Measurements from ENCODE around the gene CPED1.
A peak's percentile ranks its signal among the peaks of the same experiment; 100 is the strongest.
"Not testable (repeated sequence)": the region's sequence is repeated elsewhere in the genome, so short reads cannot be mapped to it uniquely, and the experiment has no call there.

The CPED1 gene

GRCh38 chr7:120981888-120982615 is 6.5 kb upstream of the CPED1 start:
- DNase-seq (ENCODE audit: low read depth) = no peak

DNA sequence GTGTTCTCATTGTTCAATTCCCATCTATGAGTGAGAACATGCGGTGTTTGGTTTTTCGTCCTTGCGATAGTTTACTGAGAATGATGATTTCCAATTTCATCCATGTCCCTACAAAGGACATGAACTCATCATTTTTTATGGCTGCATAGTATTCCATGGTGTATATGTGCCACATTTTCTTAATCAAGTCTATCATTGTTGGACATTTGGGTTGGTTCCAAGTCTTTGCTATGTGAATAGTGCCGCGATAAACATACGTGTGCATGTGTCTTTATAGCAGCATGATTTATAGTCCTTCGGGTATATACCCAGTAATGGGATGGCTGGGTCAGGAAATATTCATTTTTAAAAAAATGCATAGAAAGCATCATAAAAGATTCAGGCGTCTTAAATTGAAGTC is 4.9 kb upstream of the CPED1 start:
- DNase-seq (ENCODE audit: low read depth) = not testable (repeated sequence)

DNA sequence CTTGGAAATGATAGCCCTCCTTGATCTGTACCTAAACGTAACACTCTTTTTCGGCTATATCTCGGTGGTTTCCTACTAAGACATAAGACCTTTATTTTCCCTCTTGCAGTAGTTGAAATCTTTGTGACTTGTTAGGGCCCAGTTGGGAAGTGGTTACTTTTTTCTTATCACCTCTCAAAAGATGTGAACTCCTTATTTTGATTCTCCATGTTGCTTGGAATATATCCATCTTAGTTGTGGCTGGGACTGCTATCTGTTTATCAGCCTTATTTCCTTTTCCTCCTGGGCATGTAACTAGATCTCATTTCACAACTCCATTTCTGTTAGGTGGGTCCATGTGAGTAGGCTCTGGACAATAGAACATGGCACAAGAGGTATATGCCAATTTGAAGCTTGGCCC is 4.1 kb upstream of the CPED1 start:
- no peak for DNase-seq (ENCODE audit: low read depth)

DNA sequence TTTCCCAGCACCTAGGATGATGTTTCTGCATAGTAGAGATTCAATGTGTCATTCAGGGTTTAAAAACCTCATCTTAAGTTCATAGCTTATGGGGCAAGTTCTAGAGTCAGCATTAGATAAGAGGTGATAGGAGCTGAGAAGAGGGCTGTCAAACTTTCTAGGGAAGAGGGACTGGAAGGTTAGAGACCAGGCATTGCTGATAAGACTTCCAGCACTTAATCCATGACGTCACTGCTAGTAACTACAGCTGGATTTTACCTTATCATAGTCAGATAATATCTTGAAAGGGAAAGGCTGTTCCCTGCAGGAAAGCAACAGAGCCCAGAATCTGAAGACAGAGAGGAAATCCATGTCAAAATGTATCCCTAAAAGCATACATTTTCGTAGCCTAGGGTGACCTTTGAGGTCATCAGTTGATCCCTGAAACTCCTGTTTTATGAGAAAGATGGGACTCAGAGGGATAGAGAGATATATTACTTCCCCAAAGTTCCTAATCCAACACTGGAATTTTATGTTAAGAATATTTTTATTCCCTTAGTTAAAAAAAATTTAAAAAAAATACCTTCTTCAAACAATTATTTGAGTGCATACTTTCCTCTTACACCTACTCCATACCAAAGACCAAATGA is 3.3 kb upstream of the CPED1 start:
- DNase-seq (ENCODE audit: low read depth) = no peak

- DNase-seq (ENCODE audit: low read depth) = no peak
Observed at GRCh38 chr7:120985839-120986238, 2.7 kb upstream of the CPED1 start.

GRCh38 chr7:120986650-120987049 is 1.9 kb upstream of the CPED1 start:
- DNase-seq (ENCODE audit: low read depth) = no peak

DNA sequence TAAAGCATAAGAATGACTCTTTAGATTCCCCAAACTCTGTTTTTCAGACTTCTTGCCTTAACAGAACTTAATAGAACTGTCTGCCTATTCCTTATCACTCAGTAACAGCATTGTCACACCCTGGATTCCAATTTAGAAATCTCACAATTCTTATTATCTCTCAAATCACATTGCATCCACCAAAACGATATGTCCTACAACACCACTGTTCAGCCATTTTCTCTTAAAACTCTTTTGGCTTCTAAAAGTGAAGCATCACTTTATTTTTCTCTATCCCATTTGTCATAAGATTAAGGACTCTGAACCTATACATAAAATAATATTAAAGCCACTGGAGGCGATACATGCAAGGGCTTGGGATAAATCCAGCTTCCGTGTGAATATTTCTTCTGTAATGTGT is 1.2 kb upstream of the CPED1 start:
- DNase-seq (ENCODE audit: low read depth) = no peak

DNA sequence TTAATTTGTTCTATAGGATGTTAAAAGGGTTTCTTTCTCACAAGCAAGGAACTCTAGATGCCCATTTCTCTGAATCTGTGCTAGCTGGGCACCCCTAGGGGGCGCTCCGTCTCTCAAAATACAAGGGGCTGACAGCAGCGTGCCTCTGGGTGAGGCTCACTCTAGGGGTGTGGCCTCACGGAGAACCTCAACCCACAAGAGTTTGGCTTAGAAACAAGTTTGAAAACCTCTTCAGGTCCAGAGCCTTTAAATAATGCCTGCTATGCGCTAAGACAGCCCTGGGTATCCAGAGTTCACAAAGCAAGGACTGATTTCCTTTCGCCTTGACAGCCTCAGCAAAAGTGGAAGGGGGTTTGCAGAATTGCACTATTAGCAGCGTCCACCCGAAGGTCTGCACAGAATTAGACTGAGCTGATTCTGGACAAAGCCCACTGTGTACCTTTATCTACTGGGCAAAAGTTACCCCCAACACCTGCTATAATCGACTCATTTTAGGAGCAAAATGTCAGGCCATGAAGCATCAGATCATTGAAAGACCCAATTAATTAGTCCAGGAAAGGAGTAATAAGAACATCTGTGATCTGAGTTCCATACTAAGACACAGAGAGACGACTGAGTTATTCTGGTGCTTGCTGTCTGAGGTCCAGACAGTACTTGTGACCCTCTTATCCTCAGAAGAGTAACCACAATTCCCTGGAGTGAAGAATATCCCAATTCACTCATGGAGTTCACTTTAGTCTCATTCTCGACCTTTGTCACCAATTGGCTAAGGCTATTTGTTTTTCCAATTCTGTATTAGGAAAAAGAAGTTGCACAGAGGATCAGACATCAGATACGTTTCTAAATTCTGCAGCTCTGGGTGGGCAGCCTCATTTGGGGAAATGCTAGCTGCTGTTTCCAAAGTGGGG is 574 bp upstream of the CPED1 start:
- DNase-seq (ENCODE audit: low read depth) = peak; percentile 69

- DNase-seq (ENCODE audit: low read depth) = no peak
Observed at GRCh38 chr7:120989257-120990220, 1.0 kb downstream of the CPED1 start.

DNA sequence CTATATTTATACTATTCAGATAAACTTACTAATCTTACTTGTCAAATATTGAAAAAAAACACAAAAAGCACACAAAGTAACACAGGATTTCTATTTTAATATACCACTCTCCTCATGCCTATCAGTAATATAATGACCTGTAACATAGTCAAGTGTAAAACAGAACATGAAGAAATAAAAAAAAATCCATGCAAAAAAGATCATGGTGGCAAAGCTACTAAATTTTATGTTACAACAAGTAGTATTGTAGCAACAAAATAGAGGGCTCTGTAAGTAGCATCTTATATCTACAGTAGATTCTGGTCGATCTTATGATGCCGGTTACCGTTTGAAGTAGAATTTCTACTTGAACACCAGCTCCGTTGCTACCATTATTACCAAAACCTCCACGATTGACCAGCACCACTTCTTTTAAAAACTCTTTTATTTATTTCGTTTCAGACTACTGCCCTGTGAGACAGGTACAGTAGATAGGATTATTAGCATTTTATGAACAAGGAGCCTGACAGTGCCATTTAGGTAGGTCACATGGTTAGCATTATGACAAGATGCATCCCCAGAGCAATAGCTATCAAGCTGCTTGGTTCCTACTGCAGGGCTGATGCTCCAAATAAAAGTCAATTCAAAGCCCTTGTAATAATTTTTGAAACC is 2.1 kb downstream of the CPED1 start:
- DNase-seq (ENCODE audit: low read depth) = no peak

DNA sequence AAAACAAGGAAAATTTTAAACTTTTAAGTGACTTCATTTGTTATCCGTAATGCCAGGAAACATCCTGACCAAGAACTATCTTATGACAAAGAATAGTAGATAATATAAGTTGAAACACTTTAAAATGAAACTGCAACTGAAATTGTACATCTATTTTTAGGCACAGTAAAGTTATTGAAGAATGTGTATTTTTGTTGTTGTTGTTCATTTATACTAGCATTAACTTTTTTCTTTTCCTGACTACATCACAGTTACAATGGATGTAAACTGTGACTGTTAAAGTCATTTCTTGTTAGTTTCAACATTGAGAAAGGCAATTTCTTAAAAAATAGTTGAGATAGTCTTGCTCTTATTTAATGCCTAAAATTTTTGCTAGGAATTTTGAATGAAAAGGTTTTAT is 2.6 kb downstream of the CPED1 start:
- no peak for DNase-seq (ENCODE audit: low read depth)

- DNase-seq (ENCODE audit: low read depth) = no peak
Observed at GRCh38 chr7:120991581-120991980, 3.1 kb downstream of the CPED1 start.

DNA sequence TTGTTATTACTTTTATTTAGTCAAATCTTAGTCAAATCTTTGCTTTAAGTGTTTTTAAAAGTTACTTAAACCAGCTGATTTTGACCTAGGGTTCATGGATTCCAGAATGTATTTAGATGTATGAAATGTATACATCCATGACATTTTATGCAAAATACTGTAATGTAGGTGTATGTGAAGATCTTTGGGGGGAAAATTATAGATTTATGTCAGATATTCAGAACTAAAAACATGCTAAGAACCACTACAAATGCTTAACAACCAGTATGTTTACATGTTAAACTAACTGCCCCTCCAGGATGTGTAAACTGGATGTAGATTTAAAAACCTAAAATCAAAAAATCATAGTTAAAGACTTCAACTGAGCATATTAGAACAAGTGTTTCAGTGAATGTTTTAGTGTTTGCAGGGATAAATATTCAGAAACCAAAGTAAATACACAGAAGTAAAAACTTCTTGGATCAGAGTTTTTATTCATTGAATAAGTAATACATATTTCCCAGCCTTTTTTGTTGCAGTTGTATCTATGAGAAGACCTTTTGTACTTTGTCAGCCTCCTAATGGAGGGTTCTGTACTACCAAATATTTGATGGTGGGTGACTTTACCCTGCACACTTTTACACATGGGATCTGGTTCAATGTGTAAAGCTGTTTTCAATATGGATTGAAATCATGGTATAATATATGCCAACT is 3.9 kb downstream of the CPED1 start:
- no peak for DNase-seq (ENCODE audit: low read depth)

DNA sequence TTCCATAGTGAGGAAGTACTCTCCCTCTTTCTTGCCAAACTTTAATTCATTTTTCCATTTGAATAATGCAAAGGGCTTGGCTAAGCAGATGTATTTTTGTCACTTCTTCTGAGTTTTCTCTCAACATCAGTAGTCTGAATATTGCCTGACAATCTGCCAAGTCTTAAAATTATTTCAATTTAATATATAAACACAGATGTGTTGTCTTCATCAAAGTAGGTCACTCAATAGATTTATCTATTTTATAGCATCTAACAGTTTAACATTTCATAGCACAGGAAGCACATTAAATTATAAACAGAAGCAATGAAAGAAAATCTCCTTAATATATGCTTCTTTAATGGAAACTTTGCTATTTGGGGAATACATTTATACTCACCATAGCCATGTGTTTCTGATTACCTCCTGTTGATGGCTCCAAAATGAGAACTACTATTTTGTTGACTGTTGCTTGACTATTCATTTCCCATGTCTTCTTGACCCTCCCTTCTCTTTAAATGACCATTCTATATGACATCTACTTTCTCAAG is 4.5 kb downstream of the CPED1 start:
- no peak for DNase-seq (ENCODE audit: low read depth)

- DNase-seq (ENCODE audit: low read depth) = no peak
Observed at GRCh38 chr7:120993553-120994191, 5.2 kb downstream of the CPED1 start.

DNA sequence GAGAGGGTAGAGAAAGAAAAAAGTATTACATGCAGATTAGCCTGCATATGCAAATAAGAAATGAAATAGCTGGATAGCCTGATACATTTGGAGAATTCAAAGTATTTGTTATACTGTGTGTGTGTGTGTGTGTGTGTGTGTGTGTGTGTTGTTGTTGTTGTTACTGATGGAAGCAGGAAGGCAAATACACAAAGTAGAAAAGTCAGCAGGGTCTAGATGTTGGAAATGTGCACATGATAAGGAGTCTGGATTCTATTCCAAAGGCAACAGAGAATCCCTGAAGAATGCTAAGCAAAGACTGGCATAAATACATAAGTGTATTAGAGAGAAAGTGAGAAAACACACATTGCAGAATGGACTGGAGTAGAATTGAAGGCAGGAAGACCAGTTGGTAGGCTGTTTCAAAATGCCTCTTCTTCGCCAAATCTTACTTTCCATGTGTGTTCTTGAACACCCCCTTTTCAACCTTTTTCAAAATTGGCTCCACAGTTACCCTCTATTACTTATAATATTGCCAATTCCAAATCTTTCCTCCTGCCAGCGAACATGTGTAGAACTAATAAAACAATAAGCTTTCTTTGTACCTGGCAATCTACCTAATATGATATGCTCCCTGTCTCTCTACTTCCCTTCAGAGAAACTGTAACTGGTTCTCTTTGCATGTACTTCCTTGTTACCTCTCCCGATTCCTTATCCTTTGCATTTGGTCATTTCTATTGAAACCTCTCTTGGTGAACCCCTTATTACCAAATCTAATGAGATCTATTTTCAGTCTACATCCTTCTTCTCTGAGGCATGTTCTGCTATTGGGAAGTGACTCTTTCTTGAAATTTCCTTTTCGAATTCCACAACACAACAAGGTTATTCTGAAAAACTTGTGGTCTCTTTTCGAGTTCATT is 6.2 kb downstream of the CPED1 start:
- no peak for DNase-seq (ENCODE audit: low read depth)

GRCh38 chr7:120995654-120996053 is 7.1 kb downstream of the CPED1 start:
- no peak for DNase-seq (ENCODE audit: low read depth)

DNA sequence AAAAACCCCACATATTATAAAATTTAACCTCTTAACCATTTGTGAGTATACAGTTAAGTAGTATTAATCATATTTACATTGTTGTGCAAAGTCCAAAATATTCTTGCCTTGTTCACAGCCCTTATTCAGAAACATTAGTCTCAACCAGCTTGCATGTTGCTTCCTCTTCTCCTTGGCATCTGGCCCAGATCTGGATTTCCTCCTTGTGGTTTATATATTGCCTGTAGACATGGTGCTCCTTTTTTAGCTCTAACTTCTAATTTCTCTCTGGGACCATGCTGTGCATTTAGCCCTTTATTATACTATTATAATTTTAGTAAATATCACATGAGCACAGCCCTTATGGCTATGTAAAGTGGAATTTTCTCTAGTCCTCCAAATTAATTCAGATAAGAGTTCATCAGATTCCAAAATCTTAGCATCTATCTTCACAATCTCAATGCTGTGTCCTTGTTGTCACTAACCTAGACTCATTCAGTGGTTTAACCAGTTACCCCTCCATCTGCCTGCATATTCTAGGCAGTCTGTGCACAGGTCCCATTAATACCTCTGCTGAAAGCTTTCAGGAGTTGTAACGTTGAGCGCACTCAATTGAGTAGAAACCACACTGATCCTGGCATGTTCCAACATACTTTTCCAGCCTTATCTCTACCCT is 7.9 kb downstream of the CPED1 start:
- DNase-seq (ENCODE audit: low read depth) = peak; percentile 17

Measured in stimulated activated CD8-positive, alpha-beta memory T cell treated with anti-CD3 and anti-CD28 coated beads, Interleukin-12 subunit alpha, Interleukin-12 subunit beta, amount 100 ng/mL, for 1 hour (primary cell).